Measurements from ENCODE around the gene SNX15.
A peak's percentile ranks its signal among the peaks of the same experiment; 100 is the strongest.

- TF ChIP-seq CTCF (IDR thresholded peaks at IDR 0.05; ENCODE audit: extremely low read depth in 1 of 2, insufficient read depth in 1 of 2, low read depth in 1 of 2, low read length in 2 of 2) (no peak), EZH2 (IDR thresholded peaks at IDR 0.05; ENCODE audit: borderline replicate concordance, low read depth, low read length, severe bottlenecking) (no peak), POLR2AphosphoS5 (IDR thresholded peaks at IDR 0.05; ENCODE audit: insufficient read depth, low read depth, low read length) (peak; percentile 75), POLR2A (IDR thresholded peaks at IDR 0.05; ENCODE audit: low read depth, low read length) (peak; percentile 67), JUN (IDR thresholded peaks at IDR 0.05; ENCODE audit: borderline replicate concordance, insufficient read depth, insufficient read length, low read depth) (no peak), FOS (IDR thresholded peaks at IDR 0.05; ENCODE audit: borderline replicate concordance, insufficient read depth, low read length) (no peak), MYC (IDR thresholded peaks at IDR 0.05; ENCODE audit: low read depth, low read length) (no peak), MAX (IDR thresholded peaks at IDR 0.05; ENCODE audit: insufficient read depth, insufficient read length) (no peak)
These were observed 13.8 kb downstream of the SNX15 start, which contains the start of gene SAC3D1 for GRCh38 chr11:65040847-65041622.
